Large intestine (tissue), 3 donors: ENCODE measurements around the gene UMAD1. TPM values are rescaled to one million over a fixed set of nuclear protein-coding genes. Genes with fewer than 3 reads are reported as not detected.

Source experiments
- DNase-seq, 2 donors: peaks; one replicate each; pipeline versions ENCODE4 v3.0.0 to v3.0.0-alpha.2; 2013
- H3K27ac ChIP-seq: one replicate; pipeline ENCODE4 v1.5.1; 2013; ENCODE audit warnings: low read length
- H3K27me3 ChIP-seq: 2 replicates; pipeline ENCODE4 v1.6.1; 2013; ENCODE audit warnings: low read length; ENCODE audit not compliant: control insufficient read depth, insufficient read depth
- H3K36me3 ChIP-seq: 2 replicates; pipeline ENCODE4 v1.6.1; 2013; ENCODE audit warnings: low read length; ENCODE audit not compliant: control insufficient read depth, insufficient read depth
- H3K4me1 ChIP-seq: one replicate; pipeline ENCODE4 v1.6.1; 2013; ENCODE audit warnings: low read length; ENCODE audit not compliant: control insufficient read depth, insufficient read depth
- H3K4me3 ChIP-seq: one replicate; pipeline ENCODE4 v1.5.1; 2013; ENCODE audit warnings: low read length
- H3K9me3 ChIP-seq: one replicate; pipeline ENCODE4 v1.6.1; 2013; ENCODE audit warnings: mild to moderate bottlenecking, low read depth, low read length, moderate library complexity; ENCODE audit not compliant: control insufficient read depth
- WGBS: methylation state at CpG from one replicate; pipeline ENCODE4 v1.1.5; 2013; ENCODE audit warnings: low lambda C conversion rate; ENCODE audit not compliant: insufficient coverage; 5-methylcytosine and 5-hydroxymethylcytosine counted together
- polyA plus RNA-seq: library from polyadenylated mRNA; unstranded; fragments of 120-200 nt; gene quantifications from one replicate; pipeline ENCODE4 v1.2.1, GENCODE V29; 2013

Gene UMAD1
- polyA plus RNA-seq, 1 donor = 17.5 TPM

DNA sequence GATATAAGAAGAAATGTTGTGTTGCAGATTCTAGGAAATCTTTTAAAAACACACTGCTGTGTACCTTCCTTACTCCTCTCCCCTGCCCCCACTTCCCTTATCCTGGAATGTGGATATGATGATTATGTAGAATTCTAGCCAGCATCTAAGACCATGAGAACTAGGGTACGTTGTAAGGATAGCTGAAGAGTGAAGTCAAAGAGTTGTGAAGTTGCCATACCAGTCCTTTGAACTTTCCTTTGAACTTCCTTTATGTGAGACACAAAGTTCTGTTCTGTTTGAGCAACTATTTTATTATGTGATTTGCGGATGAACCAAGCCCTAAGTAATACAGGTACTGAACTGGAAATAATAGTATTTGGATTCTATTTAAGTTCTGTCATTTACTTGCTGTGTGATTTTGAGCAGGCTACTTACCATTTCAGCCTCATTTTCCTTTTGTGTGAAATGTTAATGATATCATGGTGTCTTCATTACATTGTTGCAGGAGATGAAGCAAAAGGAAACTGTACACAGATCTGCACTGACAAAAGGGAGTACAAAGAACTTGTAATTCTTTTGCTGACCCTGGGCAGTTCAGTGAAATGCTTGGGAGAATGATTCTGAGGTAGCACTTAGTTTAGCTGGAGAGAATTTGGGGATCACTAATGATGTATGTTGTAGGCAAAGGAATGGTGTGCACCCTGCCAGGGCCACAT, 46.4 kb downstream of the UMAD1 start:
- WGBS = 71% methylated on average over 2 of the region's 2 CpGs
- H3K4me1 ChIP-seq = no peaks in the 10 kb centered on the region
- no peaks in the 10 kb centered on the region for H3K27me3 ChIP-seq
- H3K4me3 ChIP-seq = no peak overlapping the region
- no peaks in the 10 kb centered on the region for H3K9me3 ChIP-seq
- DNase-seq = no peak
- H3K36me3 ChIP-seq = no peaks in the 10 kb centered on the region
- H3K27ac ChIP-seq = no peak overlapping the region

DNA sequence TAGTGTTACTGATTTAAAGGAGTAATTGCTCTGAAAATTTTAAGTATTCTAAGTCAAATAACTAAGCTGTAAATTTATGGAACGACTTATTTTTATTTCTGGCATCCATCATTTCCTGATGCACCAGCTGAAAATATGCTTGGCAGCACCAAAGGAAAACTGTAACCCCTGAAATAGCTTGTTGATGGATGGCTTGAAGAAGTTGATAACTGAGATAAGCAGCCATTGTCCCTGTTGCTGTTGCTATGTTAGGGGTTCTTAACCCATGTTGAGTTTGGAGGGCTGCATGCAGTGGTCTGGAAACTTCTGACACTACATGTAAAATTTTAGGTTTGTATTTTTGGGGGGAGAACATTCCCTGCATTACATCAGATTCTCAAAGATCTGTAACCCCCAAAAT, 47.2 kb downstream of the UMAD1 start:
- Histone ChIP-seq H3K27ac (no peak overlapping the region), H3K27me3 (no peaks in the 10 kb centered on the region), H3K4me3 (no peak overlapping the region), H3K36me3 (no peaks in the 10 kb centered on the region), H3K9me3 (no peaks in the 10 kb centered on the region), H3K4me1 (no peaks in the 10 kb centered on the region)
- no peak for DNase-seq
- WGBS = 83% methylated on average over 1 of the region's 1 CpG

DNA sequence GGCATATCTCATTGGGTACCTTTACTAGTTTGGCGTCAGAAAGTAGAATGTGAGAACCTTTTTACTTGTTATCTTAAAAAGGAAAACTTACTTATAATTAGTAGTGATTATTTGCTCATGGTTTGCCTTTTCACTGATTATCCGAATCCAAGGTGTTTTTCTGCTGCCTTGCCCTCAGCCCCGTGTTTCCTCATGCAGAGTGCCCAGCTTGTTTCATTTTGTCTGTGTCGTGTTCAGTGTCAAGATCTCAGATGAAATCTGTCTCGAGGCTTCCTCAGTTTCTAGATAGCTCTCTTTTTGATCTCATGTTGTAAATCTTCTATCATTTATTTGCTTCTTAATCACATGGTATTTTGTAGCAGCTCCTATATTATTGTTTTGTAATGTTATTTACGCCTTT, 47.8 kb downstream of the UMAD1 start:
- WGBS = 90% methylated on average over 5 of the region's 6 CpGs
- Histone ChIP-seq H3K27me3 (no peaks in the 10 kb centered on the region), H3K36me3 (no peaks in the 10 kb centered on the region), H3K4me1 (no peaks in the 10 kb centered on the region), H3K27ac (no peak overlapping the region), H3K9me3 (no peaks in the 10 kb centered on the region), H3K4me3 (no peak overlapping the region)
- no peak for DNase-seq

DNA sequence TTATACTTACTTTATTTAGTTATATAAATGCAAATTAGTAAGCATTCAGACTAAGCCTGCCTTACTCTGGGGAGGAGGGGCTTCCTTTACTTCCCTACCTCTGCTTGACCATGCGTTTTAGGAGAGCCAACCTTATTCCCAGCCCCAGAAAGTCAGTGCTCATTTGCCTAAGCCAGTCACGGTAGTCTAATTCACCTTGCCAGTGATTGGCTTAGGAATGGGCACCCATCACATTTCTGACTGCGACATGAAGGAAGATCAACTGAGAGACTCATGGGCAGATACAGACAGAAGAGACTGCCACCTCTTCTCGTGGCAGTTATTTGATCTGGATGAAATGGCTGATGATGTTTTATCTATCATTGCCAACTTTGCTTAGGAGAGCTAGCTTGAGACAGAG, 48.4 kb downstream of the UMAD1 start:
- Histone ChIP-seq H3K4me1 (no peaks in the 10 kb centered on the region), H3K27me3 (no peaks in the 10 kb centered on the region), H3K36me3 (no peaks in the 10 kb centered on the region), H3K4me3 (no peak overlapping the region), H3K9me3 (no peaks in the 10 kb centered on the region), H3K27ac (no peak overlapping the region)
- WGBS = no CpG with 5 or more reads among the region's 4 CpGs
- no peak for DNase-seq

DNA sequence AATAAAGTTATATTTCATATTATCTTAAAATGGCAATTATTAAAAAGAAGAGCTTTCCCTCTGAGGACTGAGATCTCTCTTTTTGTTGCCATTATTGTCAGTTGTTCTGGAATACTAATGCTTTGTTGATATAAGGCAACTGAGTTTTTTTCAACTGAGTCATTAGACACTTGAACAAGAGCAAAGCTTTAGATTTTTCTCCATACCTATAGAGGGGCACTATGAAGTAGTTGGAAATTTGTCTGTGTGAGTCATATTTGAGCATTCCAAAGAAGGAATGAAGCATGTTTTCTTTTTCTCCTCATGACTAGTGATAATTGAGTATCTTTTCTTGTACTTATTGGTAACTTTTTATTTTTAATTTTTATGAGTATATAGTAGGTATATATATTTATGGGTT, 53.3 kb downstream of the UMAD1 start:
- H3K9me3 ChIP-seq = no peaks in the 10 kb centered on the region
- H3K36me3 ChIP-seq = no peaks in the 10 kb centered on the region
- no peaks in the 10 kb centered on the region for H3K27me3 ChIP-seq
- H3K4me3 ChIP-seq = no peak overlapping the region
- H3K27ac ChIP-seq = no peak overlapping the region
- H3K4me1 ChIP-seq = no peaks in the 10 kb centered on the region
- no peak for DNase-seq

DNA sequence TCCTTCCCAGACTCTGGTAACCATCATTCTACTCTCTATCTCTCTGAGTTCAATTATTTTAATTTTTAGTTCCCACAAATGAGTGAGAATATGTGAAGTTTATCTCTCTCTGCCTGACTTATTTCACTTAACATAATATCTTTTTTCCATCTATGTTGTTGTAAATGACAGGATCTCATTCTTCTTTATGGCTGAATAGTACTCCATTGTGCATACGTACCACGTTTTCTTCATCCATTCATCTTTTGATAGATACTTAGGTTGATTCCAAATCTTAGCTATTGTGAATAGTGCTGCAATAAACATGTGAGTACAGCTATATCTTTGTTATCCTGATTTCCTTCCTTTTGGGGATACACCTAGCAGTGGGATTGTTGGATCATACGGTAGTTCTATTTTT, 54.0 kb downstream of the UMAD1 start:
- Histone ChIP-seq H3K36me3 (no peaks in the 10 kb centered on the region), H3K4me3 (no peak overlapping the region), H3K4me1 (no peaks in the 10 kb centered on the region), H3K27me3 (no peaks in the 10 kb centered on the region), H3K9me3 (no peaks in the 10 kb centered on the region), H3K27ac (no peak overlapping the region)
- no peak for DNase-seq
- 100% methylated on average over 1 of the region's 3 CpGs for WGBS

DNA sequence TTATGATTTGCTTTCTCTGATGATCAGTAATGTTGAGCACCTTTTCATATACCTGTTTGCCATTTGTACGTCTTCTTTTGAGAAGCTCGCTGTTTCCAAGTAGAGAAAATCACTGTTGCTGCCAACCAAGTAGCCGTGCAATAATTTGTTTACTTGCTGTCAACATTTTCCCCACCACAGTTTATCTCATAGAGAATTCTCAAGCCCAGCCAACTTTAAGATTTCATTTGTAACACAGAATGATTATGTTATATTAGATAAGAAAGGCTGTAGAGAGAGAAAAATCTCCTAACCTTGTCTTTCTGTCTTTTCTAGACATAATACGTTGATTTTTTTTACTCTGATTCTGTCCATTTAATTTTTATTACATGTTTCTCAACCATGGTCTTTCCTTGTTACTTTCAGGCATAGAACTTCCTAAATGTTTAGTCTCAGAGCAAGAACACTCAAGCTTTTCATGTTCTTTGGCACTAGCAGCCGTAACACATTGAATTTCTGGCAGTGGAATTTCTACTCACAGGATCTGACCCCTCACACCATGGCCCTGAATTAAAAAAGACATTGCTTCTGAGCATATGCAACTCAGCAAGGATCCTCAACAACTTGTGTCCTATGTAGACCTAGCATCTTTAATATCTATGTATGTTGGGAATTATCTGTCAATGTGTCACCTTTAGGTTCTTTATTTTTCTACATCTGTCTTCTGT, 54.7 kb downstream of the UMAD1 start:
- Histone ChIP-seq H3K27ac (no peak overlapping the region), H3K9me3 (no peaks in the 10 kb centered on the region), H3K36me3 (no peaks in the 10 kb centered on the region), H3K27me3 (no peaks in the 10 kb centered on the region), H3K4me1 (no peaks in the 10 kb centered on the region), H3K4me3 (no peak overlapping the region)
- DNase-seq = no peak
- WGBS = 100% methylated on average over 2 of the region's 5 CpGs

DNA sequence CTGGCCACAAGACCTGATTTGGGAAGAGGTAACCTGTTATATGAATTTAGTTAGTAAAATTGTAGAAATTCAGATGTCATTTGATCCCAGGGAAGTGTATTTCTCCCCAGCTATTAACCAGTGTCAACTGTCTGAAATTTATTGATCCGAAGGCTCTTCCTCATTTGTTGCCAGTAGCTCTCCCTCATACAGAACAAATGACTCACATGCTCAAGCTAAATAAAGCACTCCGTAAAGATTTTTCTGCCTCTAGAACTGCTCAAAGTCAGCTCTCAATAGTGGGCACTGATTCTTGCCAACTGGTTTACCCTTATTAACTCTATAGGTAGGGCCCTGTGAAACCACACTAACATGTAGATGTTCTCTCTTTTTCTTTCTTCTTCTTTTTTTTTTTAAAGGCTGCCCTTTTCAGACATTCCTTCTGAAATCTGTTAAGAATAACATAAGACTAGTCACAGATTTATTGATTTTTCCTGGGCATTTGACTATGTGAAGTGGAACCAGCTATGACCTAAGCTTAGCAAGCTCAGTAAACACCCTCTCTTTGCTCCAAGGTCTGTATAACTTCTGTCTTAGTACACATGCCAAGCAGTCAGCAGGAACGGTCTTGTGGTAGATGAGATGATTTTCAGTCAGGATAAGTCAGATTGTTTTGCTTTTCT, 56.0 kb downstream of the UMAD1 start:
- no peaks in the 10 kb centered on the region for H3K4me1 ChIP-seq
- H3K36me3 ChIP-seq = no peaks in the 10 kb centered on the region
- 40% methylated on average over 1 of the region's 3 CpGs for WGBS
- no peak overlapping the region for H3K4me3 ChIP-seq
- no peaks in the 10 kb centered on the region for H3K9me3 ChIP-seq
- no peaks in the 10 kb centered on the region for H3K27me3 ChIP-seq
- no peak overlapping the region for H3K27ac ChIP-seq
- DNase-seq = no peak

DNA sequence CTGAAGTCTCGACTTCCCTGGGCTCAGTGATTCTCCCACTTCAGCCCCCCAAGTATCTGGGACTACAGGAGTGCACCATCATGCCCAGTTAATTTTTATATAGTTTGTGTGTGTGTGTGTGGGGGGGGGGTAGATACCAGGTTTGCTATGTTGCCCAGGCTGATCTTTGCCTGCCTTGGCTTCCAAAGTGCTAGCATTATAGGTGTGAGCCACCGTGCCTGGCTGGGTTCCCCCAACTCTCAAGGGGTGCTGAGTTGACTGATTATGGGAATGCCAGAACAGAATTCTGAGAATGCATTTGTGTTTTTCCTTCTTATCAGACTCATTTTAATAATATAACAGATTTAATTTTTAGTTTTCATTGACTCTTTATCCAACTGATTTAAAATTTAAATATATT, 58.4 kb downstream of the UMAD1 start:
- Histone ChIP-seq H3K27ac (no peak overlapping the region), H3K4me1 (no peaks in the 10 kb centered on the region), H3K4me3 (no peak overlapping the region), H3K36me3 (no peaks in the 10 kb centered on the region), H3K27me3 (no peaks in the 10 kb centered on the region), H3K9me3 (no peaks in the 10 kb centered on the region)
- whole genome bisulfite sequencing = no CpG with 5 or more reads among the region's 2 CpGs
- no peak for DNase-seq

DNA sequence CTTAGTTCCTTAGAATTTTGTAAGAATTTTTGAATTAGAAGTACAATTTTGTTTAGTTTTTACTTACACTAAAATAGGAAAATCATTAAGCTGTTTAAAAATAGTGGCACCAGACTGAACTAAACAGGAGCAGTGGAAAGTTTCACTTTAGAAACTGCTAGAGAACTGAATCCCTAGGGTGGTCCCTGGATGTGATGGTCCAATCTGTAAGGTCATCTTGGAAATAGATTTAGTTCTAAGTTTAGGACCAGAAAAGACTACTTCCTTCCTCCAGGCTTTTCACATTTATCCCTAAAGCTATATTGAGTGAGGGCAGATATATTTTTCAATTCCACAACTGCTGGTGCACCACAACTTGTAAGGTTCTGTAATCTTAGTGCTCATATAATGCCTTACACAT, 58.8 kb downstream of the UMAD1 start:
- Histone ChIP-seq H3K27ac (no peak overlapping the region), H3K4me1 (no peaks in the 10 kb centered on the region)
- DNase-seq = no peak

DNA sequence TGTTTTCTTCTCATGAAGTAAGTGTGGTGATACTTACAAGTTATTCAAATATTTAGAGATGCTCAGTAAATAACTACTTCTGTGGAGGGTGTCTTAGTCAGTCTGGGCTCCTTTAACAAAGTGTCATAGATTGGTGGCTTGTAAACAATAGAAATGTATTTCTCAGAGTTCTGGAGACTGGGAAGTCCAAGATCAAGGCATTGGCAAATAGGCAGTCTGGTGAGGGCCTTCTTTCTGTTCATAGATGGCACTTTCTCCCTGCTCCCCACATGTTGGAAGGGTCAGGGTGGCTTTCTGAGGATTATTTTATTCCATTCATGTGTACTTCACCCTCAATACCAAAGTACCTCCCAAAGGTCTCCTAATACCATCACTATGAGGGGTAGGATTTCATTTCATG, 59.4 kb downstream of the UMAD1 start:
- DNase-seq = no peak
- Histone ChIP-seq H3K4me1 (no peaks in the 10 kb centered on the region), H3K4me3 (no peak overlapping the region), H3K36me3 (no peaks in the 10 kb centered on the region), H3K27me3 (no peaks in the 10 kb centered on the region), H3K27ac (no peak overlapping the region), H3K9me3 (no peaks in the 10 kb centered on the region)

More for the DNA sequence above, 58.8 kb downstream of the UMAD1 start:
- H3K4me3 ChIP-seq = no peak overlapping the region
- no peaks in the 10 kb centered on the region for H3K9me3 ChIP-seq
- H3K27me3 ChIP-seq = no peaks in the 10 kb centered on the region
- no peaks in the 10 kb centered on the region for H3K36me3 ChIP-seq
